DMS114 treated with DMSO at 0.1 percent for 48 hours (cell line): ENCODE results near the gene EDRF1.
"Not testable (repeated sequence)": the region's sequence is repeated elsewhere in the genome, so short reads cannot be mapped to it uniquely, and the experiment has no call there.

Experiments used
- DNase-seq: peaks from one replicate; lab custom pipeline; 2025; ENCODE audit not compliant: unreplicated experiment; lab: John Stamatoyannopoulos, UW

The EDRF1 gene

GRCh38 chr10:125719173-125720001 is at the start of gene EDRF1:
TSS of gene EDRF1 (plus strand) at chr10:125719709. CDS start at chr10:125719808, 99 bp downstream.
- DNase-seq = peak; percentile 98

GRCh38 chr10:125672884-125673283 is 46.6 kb upstream of the EDRF1 start:
- no peak for DNase-seq

GRCh38 chr10:125679436-125679835 is 40.1 kb upstream of the EDRF1 start:
- no peak for DNase-seq

- DNase-seq = no peak
Measured at GRCh38 chr10:125683063-125683462, 36.4 kb upstream of the EDRF1 start, which contains the start of gene TEX36. TSS of gene TEX36 (minus strand) at chr10:125683163. CDS start at chr10:125682989, 174 bp downstream.

GRCh38 chr10:125683821-125684220 is 35.7 kb upstream of the EDRF1 start:
- DNase-seq = no peak

- no peak for DNase-seq
Measured at GRCh38 chr10:125684581-125684980, 34.9 kb upstream of the EDRF1 start.

DNA sequence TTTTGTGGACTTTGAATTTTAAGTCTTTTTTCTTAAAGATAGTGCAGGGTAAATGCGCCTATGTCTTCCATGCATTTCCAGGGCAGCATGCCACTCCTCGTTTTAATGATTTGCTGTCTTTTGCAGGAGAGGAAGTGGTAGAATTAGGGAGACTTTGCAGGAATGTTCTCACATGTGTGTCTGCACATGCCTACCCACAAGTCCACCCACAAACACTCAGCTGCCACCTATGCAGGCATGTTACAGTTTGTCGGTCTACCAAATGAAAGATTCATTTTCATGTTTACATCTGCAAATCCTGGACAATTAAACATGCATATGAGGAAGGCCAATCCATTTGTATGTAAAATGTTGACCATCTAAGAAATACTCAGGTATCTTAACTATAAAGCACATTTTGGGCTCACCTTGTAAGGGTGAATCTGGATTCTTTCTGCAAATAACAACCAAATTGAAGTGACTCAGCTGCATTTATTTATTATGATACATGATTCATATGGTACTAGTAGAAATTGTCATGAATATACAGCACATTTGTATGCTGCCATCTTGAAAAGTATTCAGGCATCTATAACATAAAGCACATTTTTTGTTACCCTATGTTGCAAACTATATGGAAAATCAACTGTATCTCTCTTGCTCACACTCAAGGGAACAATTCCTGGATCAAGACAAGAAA is 31.9 kb upstream of the EDRF1 start:
- no peak for DNase-seq

- no peak for DNase-seq
Measured at GRCh38 chr10:125689955-125690569, 29.4 kb upstream of the EDRF1 start.

DNA sequence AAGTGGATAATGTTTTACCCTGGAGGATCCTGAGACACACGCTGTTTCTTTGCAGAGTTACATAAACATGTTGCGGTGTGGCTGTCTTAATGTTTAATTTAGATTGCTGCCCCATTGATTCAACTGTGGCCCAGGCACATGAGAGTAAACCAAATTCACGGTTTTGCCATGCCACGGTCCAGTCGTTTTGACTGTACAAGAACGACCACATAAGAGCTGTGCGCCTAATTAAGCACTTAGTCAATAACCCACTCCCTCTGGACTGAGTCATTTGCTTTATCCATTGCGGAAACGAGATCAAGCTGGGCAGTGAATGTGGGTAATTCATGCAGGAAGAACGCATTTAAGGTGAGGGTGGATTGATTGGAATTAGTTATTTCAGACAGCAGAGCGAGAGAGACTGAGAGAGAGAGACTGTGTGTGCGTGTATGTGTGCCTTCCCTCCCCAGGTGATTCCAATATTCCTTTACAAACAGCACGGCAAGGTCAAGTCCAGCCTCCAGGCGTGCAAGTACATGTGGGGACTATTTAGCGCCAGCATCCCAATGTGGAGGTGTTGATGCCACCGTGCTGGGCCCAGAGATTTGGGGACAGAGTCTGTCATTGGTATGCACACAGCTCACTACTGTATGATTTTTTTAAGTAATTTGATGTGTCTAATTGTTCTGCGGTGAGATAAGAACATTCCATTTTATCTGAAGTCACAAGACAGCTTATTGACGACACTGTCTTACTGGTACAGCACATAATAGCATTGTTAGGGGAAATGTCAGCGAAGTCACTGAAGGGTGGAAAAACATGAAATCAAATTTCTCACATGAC is 28.1 kb upstream of the EDRF1 start:
- no peak for DNase-seq

- no peak for DNase-seq
Measured at GRCh38 chr10:125692196-125692595, 27.3 kb upstream of the EDRF1 start.

- DNase-seq = no peak
Measured at GRCh38 chr10:125692601-125693523, 26.6 kb upstream of the EDRF1 start.

GRCh38 chr10:125693524-125693847 is 26.0 kb upstream of the EDRF1 start:
- DNase-seq = no peak

GRCh38 chr10:125694883-125695282 is 24.6 kb upstream of the EDRF1 start:
- DNase-seq = no peak

DNA sequence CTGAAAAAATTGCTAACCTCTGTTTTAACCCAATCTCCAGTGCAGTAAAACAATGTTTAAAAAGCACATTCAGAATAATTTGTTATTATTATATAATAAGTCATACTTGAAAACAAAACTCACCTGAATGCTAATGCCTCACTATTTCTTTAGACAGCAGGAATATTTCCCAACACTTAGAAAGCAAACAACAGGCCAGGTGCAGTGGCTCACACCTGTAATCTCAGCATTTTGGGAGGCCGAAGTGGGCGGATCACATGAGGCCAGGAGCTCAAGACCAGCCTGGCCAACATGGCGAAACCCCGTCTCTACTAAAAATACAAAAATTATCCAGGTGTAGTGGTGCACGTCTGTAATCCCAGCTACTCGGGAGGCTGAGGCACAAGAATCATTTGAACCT is 22.6 kb upstream of the EDRF1 start:
- DNase-seq = not testable (repeated sequence)

GRCh38 chr10:125698481-125698998 is 21.0 kb upstream of the EDRF1 start:
- no peak for DNase-seq

- no peak for DNase-seq
Measured at GRCh38 chr10:125699562-125700143, 19.9 kb upstream of the EDRF1 start.

- peak; percentile 14 for DNase-seq
Measured at GRCh38 chr10:125700355-125700911, 19.1 kb upstream of the EDRF1 start.

GRCh38 chr10:125707541-125708468 is 11.7 kb upstream of the EDRF1 start:
- no peak for DNase-seq
